CD4-positive, alpha-beta memory T cell (primary cell): Measurements from ENCODE around the gene ETS2. TPM values are rescaled to one million over a fixed set of nuclear protein-coding genes. Genes with fewer than 3 reads are reported as not detected.
A peak's percentile ranks its signal among the peaks of the same experiment; 100 is the strongest.

ENCODE experiments used
- CTCF ChIA-PET: fragments of 350-600 bp; sonication (Branson Sonifier 250); formaldehyde crosslinking; loops from one replicate; lab custom pipeline; 2021; ENCODE audit warnings: inconsistent platforms; ENCODE audit not compliant: partially characterized antibody; lab: Charles Lee
- POLR2A ChIA-PET: fragments of 350-600 bp; sonication (Branson Sonifier 250); formaldehyde crosslinking; loops from one replicate; lab custom pipeline; 2021; ENCODE audit not compliant: partially characterized antibody; lab: Charles Lee
- DNase-seq, 5 donors: peaks; one replicate each; pipeline versions ENCODE4 v3.0.0 to v3.0.0-alpha.2; 2020 to 2022; ENCODE audit warnings: mixed read lengths in 1 of 5
- H3K27ac ChIP-seq: one replicate; pipeline ENCODE4 v1.7.0; 2013; ENCODE audit warnings: low read depth, low read length
- H3K27me3 ChIP-seq: 2 replicates; pipeline ENCODE4 v1.7.0; 2013; ENCODE audit warnings: mild to moderate bottlenecking, low read length, moderate library complexity; ENCODE audit not compliant: insufficient read depth
- H3K36me3 ChIP-seq: 2 replicates; pipeline ENCODE4 v1.7.0; 2013; ENCODE audit warnings: mild to moderate bottlenecking, low read length, moderate library complexity; ENCODE audit not compliant: insufficient read depth
- H3K4me1 ChIP-seq: 2 replicates; pipeline ENCODE4 v1.7.0; 2013; ENCODE audit warnings: mild to moderate bottlenecking, low read length, moderate library complexity; ENCODE audit not compliant: insufficient read depth
- H3K4me3 ChIP-seq, 2 donors: one replicate each; pipeline ENCODE4 v1.7.0; 2013; ENCODE audit warnings: low read length in 2 of 2, mild to moderate bottlenecking in 1 of 2
- H3K9me3 ChIP-seq, 2 donors: one replicate each; pipeline ENCODE4 v1.7.0; 2013; ENCODE audit warnings: low read length in 2 of 2, control low read depth in 1 of 2; ENCODE audit not compliant: control insufficient read depth in 1 of 2
- H3K27ac Mint-ChIP-seq, 7 donors: one replicate each; pipeline ENCODE4 v1.8.0; 2020 to 2021; ENCODE audit warnings: mixed read lengths in 7 of 7, mild to moderate bottlenecking in 6 of 7, inconsistent platforms in 3 of 7, moderate library complexity in 3 of 7
- H3K27me3 Mint-ChIP-seq, 2 donors: one replicate each; pipeline ENCODE4 v1.8.0; 2020 to 2021; ENCODE audit warnings: mixed read lengths in 2 of 2
- H3K36me3 Mint-ChIP-seq, 2 donors: one replicate each; pipeline ENCODE4 v1.8.0; 2020 to 2021; ENCODE audit warnings: mixed read lengths in 2 of 2, inconsistent platforms in 1 of 2, mild to moderate bottlenecking in 1 of 2
- H3K4me1 Mint-ChIP-seq, 4 donors: one replicate each; pipeline ENCODE4 v1.8.0; 2020 to 2021; ENCODE audit warnings: mixed read lengths in 4 of 4, mild to moderate bottlenecking in 1 of 4
- H3K4me3 Mint-ChIP-seq, 8 donors: one replicate each; pipeline ENCODE4 v1.8.0; 2020 to 2021; ENCODE audit warnings: mixed read lengths in 8 of 8, mild to moderate bottlenecking in 7 of 8, moderate library complexity in 6 of 8, inconsistent platforms in 3 of 8
- H3K9me3 Mint-ChIP-seq, 8 donors: one replicate each; pipeline ENCODE4 v1.8.0; 2020 to 2021; ENCODE audit warnings: mixed read lengths in 8 of 8, mild to moderate bottlenecking in 5 of 8, inconsistent platforms in 3 of 8, moderate library complexity in 1 of 8
- intact Hi-C: fragments of 100-400 bp; cut with micrococcal nuclease; formaldehyde crosslinking; loops from one replicate; pipeline ENCODE4 v1.15.1; 2023
- polyA plus RNA-seq, 2 donors: library from polyadenylated mRNA; unstranded; fragments of 300-500 nt; fragmentation: Illumina TruSeq; gene quantifications; one replicate each; pipeline ENCODE4 v1.2.3, GENCODE V29; 2021
- total RNA-seq, 2 experiments: library from RNA; stranded (reverse); gene quantifications; one replicate each; pipeline ENCODE4 v1.2.3, GENCODE V29; 2021

Gene ETS2
- total and polyA plus RNA-seq, 4 experiments from 2014 or later: 3.0 to 15.2 (median 11.6) TPM

GRCh38 chr21:38806942-38807284, 1.2 kb downstream of the ETS2 start:
- Mint-ChIP-seq H3K4me3 (peak overlapping the region; percentile 80 to 94 (median 89)), H3K36me3 (peaks cover 13 to 17% of the 10 kb centered on the region in 2 donors), H3K4me1 (peaks cover 24 to 37% (median 32%) of the 10 kb centered on the region in 4 donors), H3K9me3 (no peaks in the 10 kb centered on the region), H3K27ac (peak overlapping the region; percentile 53 to 95 (median 79)), H3K27me3 (no peaks in the 10 kb centered on the region)
- ChIA-PET CTCF (interaction anchor here (1.1 to 4.2 kb wide), 4 partner anchors 25 to 378 kb away, joined by 3 to 19 read pairs (median 6); no protein-coding TSS in a partner anchor), POLR2A (interaction anchor here (0.9 to 4.1 kb wide), 3 partner anchors 38 to 66 kb away, joined by 3 to 18 read pairs (median 6); no protein-coding TSS in a partner anchor)
- intact Hi-C loops: loop anchor here (2.0 to 5.0 kb wide), 2 partner anchors 580 to 635 kb away; no protein-coding TSS in a partner anchor
- no peaks in the 10 kb centered on the region for H3K9me3 ChIP-seq
- no peaks in the 10 kb centered on the region for H3K36me3 ChIP-seq
- H3K27ac ChIP-seq: peak overlapping the region; percentile 59
- H3K27me3 ChIP-seq: no peaks in the 10 kb centered on the region
- no peak for DNase-seq
- peak overlapping the region; percentile 1 to 62 for H3K4me3 ChIP-seq
- peaks cover 32% of the 10 kb centered on the region for H3K4me1 ChIP-seq

GRCh38 chr21:38807441-38807871, 1.7 kb downstream of the ETS2 start:
- H3K4me1 Mint-ChIP-seq: peaks cover 24 to 37% (median 32%) of the 10 kb centered on the region in 4 donors
- peaks cover 13 to 19% of the 10 kb centered on the region in 2 donors for H3K36me3 Mint-ChIP-seq
- Histone ChIP-seq H3K4me1 (peaks cover 32% of the 10 kb centered on the region), H3K27ac (no peak overlapping the region), H3K36me3 (no peaks in the 10 kb centered on the region), H3K9me3 (no peaks in the 10 kb centered on the region), H3K27me3 (no peaks in the 10 kb centered on the region), H3K4me3 (peak overlapping the region in 1 of 2 donors; percentile 1)
- H3K27me3 Mint-ChIP-seq: no peaks in the 10 kb centered on the region
- H3K27ac Mint-ChIP-seq: peak overlapping the region; percentile 57 to 87 (median 79)
- ChIA-PET POLR2A (interaction anchor here (0.9 to 4.1 kb wide), 3 partner anchors 39 to 67 kb away, joined by 3 to 18 read pairs (median 6); no protein-coding TSS in a partner anchor), CTCF (interaction anchor here (0.7 to 4.2 kb wide), 5 partner anchors 24 to 377 kb away, joined by 3 to 19 read pairs (median 3); no protein-coding TSS in a partner anchor)
- intact Hi-C loops: loop anchor here (2.0 to 5.0 kb wide), 2 partner anchors 579 to 635 kb away; no protein-coding TSS in a partner anchor
- no peaks in the 10 kb centered on the region for H3K9me3 Mint-ChIP-seq
- DNase-seq: no peak
- H3K4me3 Mint-ChIP-seq: peak overlapping the region; percentile 80 to 94 (median 89)

GRCh38 chr21:38807986-38808385, 2.3 kb downstream of the ETS2 start:
- Histone ChIP-seq H3K27me3 (no peaks in the 10 kb centered on the region), H3K9me3 (no peaks in the 10 kb centered on the region), H3K27ac (no peak overlapping the region), H3K4me3 (no peak overlapping the region), H3K36me3 (no peaks in the 10 kb centered on the region), H3K4me1 (peaks cover 32% of the 10 kb centered on the region)
- POLR2A ChIA-PET: interaction anchor here (0.9 to 4.1 kb wide), 3 partner anchors 39 to 67 kb away, joined by 3 to 18 read pairs (median 6); no protein-coding TSS in a partner anchor
- H3K27ac Mint-ChIP-seq: peak overlapping the region; percentile 57 to 87 (median 79)
- H3K27me3 Mint-ChIP-seq: no peaks in the 10 kb centered on the region
- DNase-seq: no peak
- H3K36me3 Mint-ChIP-seq: peaks cover 15 to 23% of the 10 kb centered on the region in 2 donors
- H3K4me1 Mint-ChIP-seq: peaks cover 24 to 37% (median 32%) of the 10 kb centered on the region in 4 donors
- no peaks in the 10 kb centered on the region for H3K9me3 Mint-ChIP-seq
- CTCF ChIA-PET: interaction anchor here (0.8 to 4.2 kb wide), 5 partner anchors 13 to 377 kb away, joined by 3 to 19 read pairs (median 3); no protein-coding TSS in a partner anchor
- peak overlapping the region; percentile 7 to 94 (median 80) for H3K4me3 Mint-ChIP-seq
- intact Hi-C loops: loop anchor here (2.0 to 5.0 kb wide), 2 partner anchors 579 to 634 kb away; no protein-coding TSS in a partner anchor

- DNase-seq: no peak
- Histone ChIP-seq H3K36me3 (peaks cover 4% of the 10 kb centered on the region), H3K4me1 (peaks cover 27% of the 10 kb centered on the region), H3K27me3 (no peaks in the 10 kb centered on the region), H3K27ac (no peak overlapping the region), H3K4me3 (no peak overlapping the region), H3K9me3 (no peaks in the 10 kb centered on the region)
- Mint-ChIP-seq H3K27ac (peak overlapping the region in 2 of 7 donors; percentile 32 to 38), H3K4me1 (peaks cover 24 to 36% (median 29%) of the 10 kb centered on the region in 4 donors), H3K36me3 (peaks cover 25 to 33% of the 10 kb centered on the region in 2 donors), H3K9me3 (no peaks in the 10 kb centered on the region), H3K27me3 (no peaks in the 10 kb centered on the region), H3K4me3 (no peak overlapping the region)
- intact Hi-C loops: loop anchor here (5.0 kb wide), 1 partner anchor 633 kb away; no protein-coding TSS in a partner anchor
- POLR2A ChIA-PET: interaction anchor here (0.9 to 4.1 kb wide), 2 partner anchors 42 to 48 kb away, joined by 3 to 18 read pairs; no protein-coding TSS in a partner anchor
- CTCF ChIA-PET: interaction anchor here (1.5 to 4.2 kb wide), 3 partner anchors 10 to 74 kb away, joined by 3 to 19 read pairs (median 9); no protein-coding TSS in a partner anchor
Measured at GRCh38 chr21:38809198-38809878, 3.6 kb downstream of the ETS2 start.

GRCh38 chr21:38810034-38810825, 4.5 kb downstream of the ETS2 start:
- Mint-ChIP-seq H3K4me1 (peaks cover 22 to 31% (median 23%) of the 10 kb centered on the region in 4 donors), H3K27me3 (no peaks in the 10 kb centered on the region), H3K9me3 (no peaks in the 10 kb centered on the region), H3K4me3 (no peak overlapping the region), H3K27ac (peak overlapping the region in 2 of 7 donors; percentile 38 to 43), H3K36me3 (peaks cover 34 to 42% of the 10 kb centered on the region in 2 donors)
- Histone ChIP-seq H3K36me3 (peaks cover 12% of the 10 kb centered on the region), H3K27me3 (no peaks in the 10 kb centered on the region), H3K4me1 (peaks cover 19% of the 10 kb centered on the region), H3K4me3 (no peak overlapping the region), H3K27ac (no peak overlapping the region), H3K9me3 (no peaks in the 10 kb centered on the region)
- ChIA-PET POLR2A (interaction anchor here (0.8 to 4.1 kb wide), 2 partner anchors 40 to 43 kb away, joined by 3 to 18 read pairs; no protein-coding TSS in a partner anchor), CTCF (interaction anchor here (1.5 to 4.2 kb wide), 2 partner anchors 11 to 75 kb away, joined by 3 to 19 read pairs; no protein-coding TSS in a partner anchor)
- intact Hi-C loops: no loop called here
- DNase-seq: no peak

- Histone ChIP-seq H3K27me3 (no peaks in the 10 kb centered on the region), H3K36me3 (peaks cover 15% of the 10 kb centered on the region), H3K4me1 (peaks cover 19% of the 10 kb centered on the region), H3K27ac (no peak overlapping the region), H3K9me3 (no peaks in the 10 kb centered on the region), H3K4me3 (no peak overlapping the region)
- intact Hi-C loops: no loop called here
- POLR2A ChIA-PET: interaction anchor here (0.8 to 4.1 kb wide), 2 partner anchors 41 to 44 kb away, joined by 3 to 18 read pairs; no protein-coding TSS in a partner anchor
- Mint-ChIP-seq H3K27me3 (no peaks in the 10 kb centered on the region), H3K4me3 (no peak overlapping the region), H3K27ac (peak overlapping the region in 1 of 7 donors; percentile 38), H3K4me1 (peaks cover 22 to 31% (median 25%) of the 10 kb centered on the region in 4 donors), H3K36me3 (peaks cover 39 to 47% of the 10 kb centered on the region in 2 donors), H3K9me3 (no peaks in the 10 kb centered on the region)
- CTCF ChIA-PET: interaction anchor here (4.2 kb wide), 1 partner anchor 75 kb away, joined by 19 read pairs; no protein-coding TSS in a partner anchor
- DNase-seq: no peak
Measured at GRCh38 chr21:38810826-38811164, 5.1 kb downstream of the ETS2 start.
